Fibroblast of mammary gland (primary cell): Measurements from ENCODE around the gene MGA.

Experiments
- DNase-seq: peaks from one replicate; pipeline ENCODE4 v3.0.0-alpha.2; 2010; ENCODE audit warnings: low read depth
- H3K4me3 ChIP-seq: 2 replicates; pipeline ENCODE4 v1.5.1; 2011; ENCODE audit warnings: low read depth, mild to moderate bottlenecking, low read length, moderate library complexity; ENCODE audit not compliant: control insufficient read depth
- CTCF ChIP-seq: conservative IDR thresholded peaks from 2 replicates; pipeline ENCODE4 v1.5.1; 2011; ENCODE audit warnings: low read depth, low read length, inconsistent platforms; ENCODE audit not compliant: control insufficient read depth, insufficient read depth

MGA gene

DNA sequence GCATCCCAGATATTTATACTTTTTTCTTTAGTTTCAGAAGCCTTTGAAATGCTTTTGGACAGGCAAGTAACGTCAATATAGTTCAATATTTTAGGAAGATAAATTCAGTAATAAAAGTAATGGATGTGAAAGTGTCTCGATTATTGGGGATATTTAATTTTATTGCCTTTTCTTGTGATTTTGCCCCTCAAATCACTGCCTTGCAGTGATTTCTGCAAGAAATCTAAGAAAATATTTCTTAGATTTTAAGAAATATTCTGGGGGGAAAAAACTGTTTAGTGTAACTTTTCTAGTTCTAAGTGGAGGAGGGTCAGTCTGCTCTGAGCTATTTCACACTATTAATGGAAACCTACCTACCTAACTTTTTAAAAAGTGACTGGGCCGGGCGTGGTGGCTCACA is 33.6 kb downstream of the MGA start:
- no peak for TF ChIP-seq CTCF
- no peak overlapping the region for H3K4me3 ChIP-seq
- DNase-seq = no peak

- peak; percentile 48 for DNase-seq
- peak; percentile 26 for TF ChIP-seq CTCF
- H3K4me3 ChIP-seq = no peak overlapping the region
Observed at GRCh38 chr15:41695750-41696436, 35.7 kb downstream of the MGA start.

DNA sequence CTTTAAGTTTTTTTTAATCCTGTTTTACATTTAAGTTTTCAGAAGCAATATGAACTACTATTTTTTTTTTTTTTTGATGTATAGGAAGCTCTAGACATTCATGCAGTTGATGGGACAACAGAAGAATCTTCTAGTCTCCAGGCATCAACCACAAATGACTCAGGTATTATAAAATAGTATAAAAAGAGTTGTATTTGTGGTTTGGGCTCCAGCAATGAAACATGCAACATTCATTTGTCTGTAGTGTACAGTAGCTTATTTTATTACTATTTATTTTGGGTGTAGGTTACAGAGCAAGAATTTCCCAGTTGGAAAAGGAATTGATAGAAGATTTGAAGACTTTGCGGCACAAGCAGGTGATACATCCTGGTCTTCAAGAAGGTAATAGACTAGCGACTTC is 38.6 kb downstream of the MGA start:
- no peak for TF ChIP-seq CTCF
- DNase-seq = peak; percentile 64
- no peak overlapping the region for H3K4me3 ChIP-seq

GRCh38 chr15:41703120-41703519 is 42.9 kb downstream of the MGA start:
- no peak overlapping the region for H3K4me3 ChIP-seq
- TF ChIP-seq CTCF = no peak
- DNase-seq = no peak

DNA sequence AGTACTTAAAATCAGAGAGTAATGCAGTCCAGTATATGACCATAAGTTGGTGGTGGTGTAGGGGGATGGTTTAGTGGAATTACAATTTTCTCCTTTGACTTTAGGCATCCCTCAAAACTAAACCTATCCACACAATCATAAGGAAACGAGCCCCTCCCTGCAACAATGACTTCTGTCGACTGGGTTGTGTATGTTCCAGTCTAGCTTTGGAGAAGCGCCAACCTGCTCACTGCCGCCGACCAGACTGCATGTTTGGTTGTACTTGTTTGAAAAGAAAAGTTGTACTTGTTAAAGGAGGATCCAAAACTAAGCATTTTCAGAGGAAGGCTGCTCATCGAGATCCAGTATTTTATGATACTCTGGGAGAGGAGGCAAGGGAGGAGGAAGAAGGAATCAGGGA is 52.8 kb downstream of the MGA start:
- no peak overlapping the region for H3K4me3 ChIP-seq
- TF ChIP-seq CTCF = no peak
- no peak for DNase-seq

- DNase-seq = no peak
- no peak overlapping the region for H3K4me3 ChIP-seq
- TF ChIP-seq CTCF = no peak
Observed at GRCh38 chr15:41714291-41714690, 54.1 kb downstream of the MGA start.

DNA sequence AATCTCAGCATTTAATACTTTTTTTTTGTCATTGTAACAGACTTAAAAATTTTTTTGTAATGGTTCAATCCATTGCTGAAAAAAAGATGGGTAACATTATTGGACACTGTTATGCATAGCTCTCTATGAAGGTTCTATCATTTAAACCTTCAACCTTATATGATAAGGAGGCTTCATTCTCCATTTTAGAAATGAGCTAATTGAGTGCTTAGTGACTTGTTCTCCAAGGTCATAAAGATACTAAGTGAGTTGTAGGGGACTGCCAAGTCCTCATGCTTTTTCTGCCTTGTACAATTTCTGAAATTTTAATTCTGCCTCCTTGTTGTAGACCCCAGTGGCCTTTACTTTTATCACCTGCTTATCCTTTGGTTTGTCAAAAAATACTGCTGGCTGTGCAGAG is 56.7 kb downstream of the MGA start:
- DNase-seq = no peak
- H3K4me3 ChIP-seq = no peak overlapping the region
- no peak for TF ChIP-seq CTCF
